ENCODE measurements around the gene FBXL19. TPM values are rescaled to one million over a fixed set of nuclear protein-coding genes. Genes with fewer than 3 reads are reported as not detected.
A peak's percentile ranks its signal among the peaks of the same experiment; 100 is the strongest.
"Not testable (repeated sequence)": the region's sequence is repeated elsewhere in the genome, so short reads cannot be mapped to it uniquely, and the experiment has no call there.

The FBXL19 gene
- total RNA-seq, 1 donor from 2014 or later: 19.4 TPM

- peaks cover 10% of the 10 kb centered on the region for H3K4me1 Mint-ChIP-seq (ENCODE audit: low read depth)
- no peak for TF ChIP-seq CTCF (IDR thresholded peaks at IDR 0.05)
- H3K27ac Mint-ChIP-seq (ENCODE audit: unreplicated experiment): no peak overlapping the region
- DNase-seq (ENCODE audit: low spot score): no peak
- H3K27me3 Mint-ChIP-seq (ENCODE audit: low read depth): no peaks in the 10 kb centered on the region
- peaks cover 13% of the 10 kb centered on the region for H3K36me3 Mint-ChIP-seq (ENCODE audit: low read depth)
- no peak overlapping the region for H3K4me3 Mint-ChIP-seq (ENCODE audit: unreplicated experiment)
- H3K9me3 Mint-ChIP-seq (ENCODE audit: low read depth): no peaks in the 10 kb centered on the region
Measured at GRCh38 chr16:30887927-30888326, 35.4 kb upstream of the FBXL19 start.

GRCh38 chr16:30888856-30889499 lies 34.4 kb upstream of the FBXL19 start:
- Mint-ChIP-seq H3K27ac (ENCODE audit: unreplicated experiment) (no peak overlapping the region), H3K36me3 (ENCODE audit: low read depth) (peaks cover 12% of the 10 kb centered on the region), H3K27me3 (ENCODE audit: low read depth) (no peaks in the 10 kb centered on the region), H3K4me1 (ENCODE audit: low read depth) (peaks cover 13% of the 10 kb centered on the region), H3K4me3 (ENCODE audit: unreplicated experiment) (no peak overlapping the region), H3K9me3 (ENCODE audit: low read depth) (no peaks in the 10 kb centered on the region)
- no peak for TF ChIP-seq CTCF (IDR thresholded peaks at IDR 0.05)
- DNase-seq (ENCODE audit: low spot score): no peak

GRCh38 chr16:30889721-30890120 lies 33.7 kb upstream of the FBXL19 start:
- DNase-seq (ENCODE audit: low spot score): no peak
- H3K4me3 Mint-ChIP-seq (ENCODE audit: unreplicated experiment): no peak overlapping the region
- no peaks in the 10 kb centered on the region for H3K27me3 Mint-ChIP-seq (ENCODE audit: low read depth)
- TF ChIP-seq CTCF (IDR thresholded peaks at IDR 0.05): no peak
- H3K9me3 Mint-ChIP-seq (ENCODE audit: low read depth): no peaks in the 10 kb centered on the region
- peaks cover 12% of the 10 kb centered on the region for H3K36me3 Mint-ChIP-seq (ENCODE audit: low read depth)
- H3K27ac Mint-ChIP-seq (ENCODE audit: unreplicated experiment): peak overlapping the region; percentile 39
- peaks cover 20% of the 10 kb centered on the region for H3K4me1 Mint-ChIP-seq (ENCODE audit: low read depth)

- not testable (repeated sequence) for DNase-seq (ENCODE audit: low spot score); H3K4me3 Mint-ChIP-seq (ENCODE audit: unreplicated experiment); H3K27me3 Mint-ChIP-seq (ENCODE audit: low read depth); H3K9me3 Mint-ChIP-seq (ENCODE audit: low read depth); H3K27ac Mint-ChIP-seq (ENCODE audit: unreplicated experiment)
- Mint-ChIP-seq H3K36me3 (ENCODE audit: low read depth) (peaks cover 11% of the 10 kb centered on the region), H3K4me1 (ENCODE audit: low read depth) (peaks cover 35% of the 10 kb centered on the region)
Measured at GRCh38 chr16:30891043-30891823, 32.1 kb upstream of the FBXL19 start.

GRCh38 chr16:30892670-30893416 lies 30.5 kb upstream of the FBXL19 start:
- TF ChIP-seq CTCF (IDR thresholded peaks at IDR 0.05): no peak
- Mint-ChIP-seq H3K4me3 (ENCODE audit: unreplicated experiment) (peak overlapping the region; percentile 83), H3K36me3 (ENCODE audit: low read depth) (peaks cover 9% of the 10 kb centered on the region), H3K4me1 (ENCODE audit: low read depth) (peaks cover 50% of the 10 kb centered on the region), H3K9me3 (ENCODE audit: low read depth) (no peaks in the 10 kb centered on the region), H3K27me3 (ENCODE audit: low read depth) (no peaks in the 10 kb centered on the region), H3K27ac (ENCODE audit: unreplicated experiment) (peak overlapping the region; percentile 4)
- no peak for DNase-seq (ENCODE audit: low spot score)

All from chondrocyte (in vitro differentiated cells).